Measurements from ENCODE around the gene PARS2.

GRCh38 chr1:54710434-54710833 is 53.9 kb downstream of the PARS2 start:
- TF ChIP-seq POLR2A (IDR thresholded peaks at IDR 0.05) (no peak), CTCF (IDR thresholded peaks at IDR 0.05) (no peak)
